ENCODE results near the gene NPTXR. TPM values are rescaled to one million over a fixed set of nuclear protein-coding genes. Genes with fewer than 3 reads are reported as not detected.

NPTXR gene
- total and polyA plus RNA-seq, 2 of the 4 experiments (the other 2 are of a cell fraction) = 0.36 to 2.2 TPM

GRCh38 chr22:38784035-38784434, 59.8 kb downstream of the NPTXR start:
- H3K36me3 ChIP-seq (ENCODE audit: control insufficient read depth, insufficient read depth, low read length) = peaks cover 17% of the 10 kb centered on the region; the same call in 1 of the 2 replicates
- H3K56ac ChIP-seq (ENCODE audit: extremely low read depth, insufficient read depth, low read length) = no peak overlapping the region
- H2AK5ac ChIP-seq (ENCODE audit: low read depth, low read length) = no peak overlapping the region
- no peak overlapping the region for H4K91ac ChIP-seq (ENCODE audit: insufficient read depth, low read depth, low read length)
- H3K18ac ChIP-seq (ENCODE audit: low read depth, low read length) = no peak overlapping the region
- H3K9ac ChIP-seq (ENCODE audit: low read depth, low read length) = no peak overlapping the region
- H3K27ac ChIP-seq (ENCODE audit: insufficient read depth, low read length) = no peak overlapping the region
- ChIA-PET POLR2A (ENCODE audit: unreplicated experiment) (no interaction called here), CTCF (no interaction called here)
- WGBS, 2 experiments (ENCODE audit: extremely low coverage in 2 of 2, insufficient read length in 1 of 2) = 89% methylated on average over 12 of the region's 15 CpGs; no CpG with 5 or more reads in 1 of the 2 experiments
- H3K4me1 ChIP-seq (ENCODE audit: control insufficient read depth, insufficient read depth, low read length) = peaks cover 14% of the 10 kb centered on the region
- H3K4ac ChIP-seq (ENCODE audit: low read depth, low read length) = no peak overlapping the region
- no peak overlapping the region for H2BK15ac ChIP-seq (ENCODE audit: low read depth, low read length)
- H3K4me3 ChIP-seq (ENCODE audit: insufficient read depth, low read depth, low read length) = no peak overlapping the region
- H4K5ac ChIP-seq (ENCODE audit: low read depth, low read length) = no peak overlapping the region
- intact Hi-C loops (cut with micrococcal nuclease) = no loop called here
- H3K14ac ChIP-seq (replicated peaks; ENCODE audit: low read depth, low read length) = no peak overlapping the region
- dilution Hi-C loops (cut with HindIII; ENCODE audit: low sequenced_read_pairs, unreplicated experiment) = no loop called here
- no peak overlapping the region for H3K4me2 ChIP-seq (ENCODE audit: low read depth, low read length)
- ATAC-seq (ENCODE audit: low read depth) = no peak
- no peak overlapping the region for H2BK5ac ChIP-seq (ENCODE audit: low read depth, low read length, poor library complexity, severe bottlenecking)
- in situ Hi-C loops (cut with MboI; ENCODE audit: low sequenced_read_pairs) = no loop called here
- no TSS peak for BruUV-seq (replicated peaks)
- no peak overlapping the region for H4K8ac ChIP-seq (ENCODE audit: low read depth in 2 of 2, low read length in 2 of 2)
- no peak for DNase-seq
- no peak overlapping the region for H2AFZ ChIP-seq (replicated peaks; ENCODE audit: low read length, poor library complexity)
- TF ChIP-seq BHLHE40 (IDR thresholded peaks at IDR 0.05; ENCODE audit: low read depth, low read length) = no peak
- no peak for TF ChIP-seq SMC3 (IDR thresholded peaks at IDR 0.05; ENCODE audit: low read depth, low read length)
- TF ChIP-seq FOS (IDR thresholded peaks at IDR 0.05; ENCODE audit: low read depth, low read length) = no peak
- TF ChIP-seq ELK1 (IDR thresholded peaks at IDR 0.05; ENCODE audit: borderline replicate concordance, low read depth, low read length) = no peak
- no peak for TF ChIP-seq NFE2L2 (IDR thresholded peaks at IDR 0.05; ENCODE audit: low read depth, low read length)
- no peak for TF ChIP-seq MAFK (IDR thresholded peaks at IDR 0.05; ENCODE audit: low read depth, low read length)
- TF ChIP-seq USF2 (IDR thresholded peaks at IDR 0.05; ENCODE audit: low read depth, low read length) = no peak
- TF ChIP-seq RAD21 (IDR thresholded peaks at IDR 0.05; ENCODE audit: low read length) = no peak
- TF ChIP-seq CHD1 (IDR thresholded peaks at IDR 0.05; ENCODE audit: low read depth, low read length) = no peak
- no peak for TF ChIP-seq CEBPB (IDR thresholded peaks at IDR 0.05; ENCODE audit: low read depth, low read length)
- TF ChIP-seq RFX5 (IDR thresholded peaks at IDR 0.05; ENCODE audit: low read depth, low read length) = no peak
- TF ChIP-seq POLR2A (IDR thresholded peaks at IDR 0.05; ENCODE audit: low read depth, low read length) = no peak
- no peak for TF ChIP-seq MXI1 (IDR thresholded peaks at IDR 0.05; ENCODE audit: borderline replicate concordance, low read depth, low read length)
- TF ChIP-seq CTCF (conservative IDR thresholded peaks at IDR 0.05; ENCODE audit: low read depth, low read length) = no peak
- TF ChIP-seq RCOR1 (IDR thresholded peaks at IDR 0.05; ENCODE audit: insufficient replicate concordance, low read length) = no peak
- TF ChIP-seq MAZ (IDR thresholded peaks at IDR 0.05; ENCODE audit: borderline replicate concordance, low read depth, low read length) = no peak
- no peak overlapping the region for H2AK9ac ChIP-seq (replicated peaks; ENCODE audit: low read depth, low read length, poor library complexity)
- no peak overlapping the region for H2BK20ac ChIP-seq (ENCODE audit: low read depth, low read length)
- H2BK120ac ChIP-seq (ENCODE audit: low read depth, low read length) = no peak overlapping the region
- H3K9me3 ChIP-seq (ENCODE audit: control insufficient read depth, insufficient read depth, low read length) = no peaks in the 10 kb centered on the region
- no peak overlapping the region for H3K23ac ChIP-seq (ENCODE audit: low read depth, low read length)
- peaks cover 10% of the 10 kb centered on the region for H4K20me1 ChIP-seq (ENCODE audit: insufficient read depth, low read length)
- no peaks in the 10 kb centered on the region for H3K27me3 ChIP-seq (ENCODE audit: control insufficient read depth, insufficient read depth, low read length)
- H3K9me1 ChIP-seq (ENCODE audit: insufficient read depth, low read length) = peaks cover 18% of the 10 kb centered on the region
- H3K79me1 ChIP-seq (ENCODE audit: low read depth in 1 of 2, low read length in 2 of 2) = peaks cover 6 to 38% of the 10 kb centered on the region in 2 experiments; a peak in 3 of 4 replicates

All from IMR-90 (cell line).